HG02763 (cell line): ENCODE measurements around the gene STK35.

Experiments used
- ATAC-seq: cut with Tn5 transposase; IDR thresholded peaks from one replicate; pipeline ENCODE4 v1.9.1; 2021; ENCODE audit warnings: mild to moderate bottlenecking, moderate library complexity; ENCODE audit not compliant: unreplicated experiment

The STK35 gene

GRCh38 chr20:2103461-2104153 lies 2.0 kb downstream of the STK35 start:
- no peak for ATAC-seq

DNA sequence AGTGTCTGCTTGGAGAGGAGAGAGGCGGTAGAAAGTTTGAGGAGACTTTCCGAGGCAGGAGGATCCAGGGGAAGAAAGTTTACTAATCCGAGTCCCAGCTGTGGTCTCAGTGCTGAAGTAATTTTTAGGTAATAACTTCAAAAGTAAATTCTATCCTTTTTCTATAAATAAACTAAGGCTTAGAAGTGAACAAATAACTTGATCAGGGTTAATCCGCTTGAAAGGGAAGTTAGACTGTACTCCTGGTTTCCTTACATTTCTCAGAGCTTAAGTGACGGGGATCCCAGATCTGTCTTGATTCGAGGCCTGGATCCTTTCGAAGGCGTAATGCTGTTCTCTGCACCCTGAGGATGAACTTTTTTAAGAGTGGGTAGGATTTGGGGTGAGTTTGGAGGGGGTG lies 2.6 kb downstream of the STK35 start:
- no peak for ATAC-seq

DNA sequence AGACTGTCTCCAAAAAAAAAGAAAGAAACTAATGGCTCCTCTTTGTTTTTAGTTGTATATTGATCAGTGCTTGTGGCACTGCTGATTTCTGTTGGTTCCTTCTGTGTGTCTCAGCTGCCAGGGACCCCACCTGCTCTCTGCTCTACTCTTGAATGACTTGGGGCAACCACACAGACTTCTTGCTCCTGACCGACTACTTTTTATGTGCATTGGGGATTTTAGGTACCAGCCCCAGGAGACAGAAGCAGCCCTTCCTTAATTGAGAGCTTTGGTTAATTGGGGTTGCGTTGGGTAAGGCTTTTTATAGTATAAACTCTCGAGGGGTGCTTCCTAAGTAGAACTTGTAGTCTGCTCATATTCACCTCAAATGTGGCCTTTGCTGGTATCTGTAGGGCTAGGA lies 6.9 kb downstream of the STK35 start:
- ATAC-seq = no peak

DNA sequence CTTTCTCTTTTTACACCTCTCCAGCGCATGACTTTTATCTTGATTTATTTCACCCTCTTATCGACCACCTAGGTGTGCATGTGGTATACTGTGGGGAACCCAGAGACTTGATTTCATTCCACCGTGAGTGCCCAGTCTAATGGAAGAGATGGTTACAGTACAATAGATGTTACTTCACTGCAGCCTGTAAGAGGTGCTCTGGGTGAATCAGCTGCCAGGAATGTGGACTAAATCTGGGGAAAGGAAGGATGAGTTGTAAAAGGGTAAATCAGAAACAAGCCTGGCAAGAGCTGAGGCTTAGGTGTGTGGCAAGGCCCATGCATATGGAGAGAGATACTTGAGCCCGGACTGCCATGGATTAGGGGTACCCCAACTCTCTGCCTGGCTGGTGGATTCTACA lies 7.4 kb downstream of the STK35 start:
- no peak for ATAC-seq

- ATAC-seq = no peak
Measured at GRCh38 chr20:2109425-2110210, 8.0 kb downstream of the STK35 start.

- no peak for ATAC-seq
Measured at GRCh38 chr20:2112910-2113309, 11.3 kb downstream of the STK35 start.

DNA sequence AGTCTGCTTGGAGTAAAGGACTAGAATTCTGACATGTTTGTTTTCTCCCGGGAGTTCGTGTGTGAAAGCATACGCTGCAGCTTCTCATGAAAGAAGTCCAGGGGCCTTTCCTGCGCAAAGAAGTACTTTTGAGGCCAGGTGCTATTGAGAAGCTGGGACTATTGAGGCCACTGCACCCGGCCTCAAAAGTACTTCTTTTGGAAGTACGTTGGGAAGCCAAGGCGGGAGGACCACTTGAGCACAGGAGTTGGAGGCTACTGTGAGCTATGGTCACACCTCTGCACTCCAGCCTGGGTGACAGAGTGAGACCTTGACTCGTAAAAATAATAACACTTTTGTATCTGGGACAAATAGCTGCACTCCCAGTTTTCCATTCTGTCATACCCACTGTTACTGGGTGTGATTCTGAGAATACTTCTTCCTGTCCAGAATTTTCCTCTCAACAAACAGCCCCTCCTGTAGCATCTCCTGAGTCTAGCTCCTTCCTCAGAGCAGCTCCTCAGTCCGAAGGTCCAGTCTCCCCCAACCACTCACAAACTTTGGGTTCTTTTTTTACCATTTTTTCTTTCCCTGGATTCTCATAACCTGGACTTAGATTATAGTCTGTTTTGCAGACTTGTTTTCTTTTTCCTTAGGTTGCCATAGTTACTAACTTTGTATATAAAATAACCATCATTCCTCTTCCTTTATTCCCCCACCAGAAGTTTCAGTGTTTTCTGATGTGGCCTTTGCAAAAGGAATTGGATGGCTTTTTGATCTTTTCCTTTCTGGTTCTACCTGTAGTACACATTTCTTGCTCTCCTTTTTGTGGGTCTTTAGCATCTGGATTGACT lies 12.7 kb downstream of the STK35 start:
- ATAC-seq = no peak

DNA sequence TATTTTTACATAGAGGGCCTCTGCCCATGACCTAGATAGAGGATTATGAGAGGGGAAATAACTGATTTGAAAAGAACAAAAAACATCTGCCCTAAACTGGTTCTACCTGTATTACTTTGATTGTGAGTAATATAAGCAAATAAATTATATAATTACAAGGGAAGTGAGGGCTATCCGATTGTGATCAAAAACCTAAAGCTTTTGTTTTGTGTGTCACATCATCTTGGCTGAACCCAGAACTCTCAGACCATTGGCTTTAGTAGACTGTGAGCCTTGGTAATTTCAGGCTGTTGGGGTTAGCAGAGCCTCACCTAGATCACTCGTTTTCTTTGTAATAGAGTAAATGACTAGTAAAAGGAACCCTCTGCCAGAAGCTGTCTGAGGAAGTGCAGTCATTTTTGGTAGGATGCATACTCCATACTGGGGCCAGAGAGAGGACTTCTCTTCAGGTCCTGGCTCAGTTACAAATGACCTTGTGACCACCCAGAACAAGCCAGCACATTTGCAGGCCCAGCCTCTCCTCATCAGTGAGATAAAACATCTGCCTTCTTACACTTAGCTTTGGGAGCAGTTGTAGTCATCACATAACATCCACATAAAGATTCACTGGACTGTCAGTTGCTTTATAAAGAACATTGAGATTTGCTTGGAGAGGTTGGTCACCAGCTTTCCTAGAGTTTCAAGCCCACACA lies 13.5 kb downstream of the STK35 start:
- no peak for ATAC-seq

DNA sequence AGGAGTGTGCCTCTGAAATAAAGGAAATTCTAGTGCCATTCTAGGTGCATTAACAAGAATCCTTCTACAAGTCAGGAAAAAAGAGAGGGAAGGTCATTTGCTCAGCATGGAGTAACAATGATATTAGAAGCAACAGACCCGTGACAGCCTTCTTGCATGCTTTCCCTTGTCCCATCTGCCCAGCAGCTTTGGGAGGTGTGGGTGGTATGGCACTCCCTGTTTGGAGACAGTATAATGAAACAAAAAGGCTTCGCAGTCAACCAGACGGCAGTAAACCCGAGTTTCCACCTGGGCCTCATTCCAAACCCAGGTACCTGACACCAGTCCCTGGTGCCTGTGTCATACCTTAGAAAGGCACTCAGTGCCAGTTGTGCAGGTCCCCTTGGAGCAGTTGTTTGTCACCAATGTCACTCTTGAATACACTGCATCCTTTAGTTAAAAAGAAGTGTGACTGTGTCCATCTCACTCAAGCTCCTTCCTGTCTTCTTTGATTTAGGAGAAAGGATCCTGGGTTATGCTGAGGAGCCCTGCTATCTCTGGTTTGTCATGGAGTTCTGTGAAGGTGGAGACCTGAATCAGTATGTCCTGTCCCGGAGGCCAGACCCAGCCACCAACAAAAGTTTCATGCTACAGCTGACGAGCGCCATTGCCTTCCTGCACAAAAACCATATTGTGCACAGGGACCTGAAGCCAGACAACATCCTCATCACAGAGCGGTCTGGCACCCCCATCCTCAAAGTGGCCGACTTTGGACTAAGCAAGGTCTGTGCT lies 14.7 kb downstream of the STK35 start:
- ATAC-seq = no peak

DNA sequence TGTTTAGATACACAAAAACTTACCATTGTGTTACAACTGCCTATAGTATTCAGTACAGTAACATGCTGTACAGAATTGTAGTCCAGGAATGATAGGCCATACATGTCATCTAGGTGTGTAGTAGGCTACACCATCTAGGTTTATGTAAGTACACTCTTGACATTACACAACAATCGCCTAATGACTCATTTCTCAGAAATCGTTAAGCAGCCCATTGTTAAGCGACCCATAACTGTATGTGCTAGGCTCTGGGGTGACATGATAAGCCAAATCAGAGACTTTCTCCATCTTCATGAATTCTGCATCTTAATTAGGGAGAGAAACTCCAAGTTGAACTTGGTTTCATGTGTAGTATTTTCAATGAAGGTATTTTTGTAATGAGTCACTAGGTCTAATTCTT lies 17.2 kb downstream of the STK35 start:
- ATAC-seq = no peak

DNA sequence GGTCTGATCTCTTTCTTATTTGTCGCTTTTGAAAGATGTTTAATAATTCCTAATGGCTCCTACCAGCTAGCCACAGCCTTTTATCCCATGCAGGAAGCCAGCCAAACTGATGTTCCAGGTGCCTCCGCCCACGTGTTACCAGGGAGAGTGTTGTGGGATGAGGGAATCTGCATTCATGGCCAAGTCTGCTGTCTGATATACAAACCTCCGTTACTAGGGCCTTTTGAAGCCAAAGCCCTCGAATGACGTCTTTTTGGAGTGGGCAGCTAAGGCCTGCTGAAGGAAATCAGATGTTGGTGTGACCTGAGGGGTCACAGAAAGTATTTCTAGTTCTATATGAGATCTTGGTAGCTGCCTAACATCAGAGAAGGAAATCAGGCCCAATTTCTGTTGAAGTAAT lies 21.3 kb downstream of the STK35 start:
- ATAC-seq = no peak

GRCh38 chr20:2123720-2124119 lies 22.1 kb downstream of the STK35 start:
- ATAC-seq = no peak

DNA sequence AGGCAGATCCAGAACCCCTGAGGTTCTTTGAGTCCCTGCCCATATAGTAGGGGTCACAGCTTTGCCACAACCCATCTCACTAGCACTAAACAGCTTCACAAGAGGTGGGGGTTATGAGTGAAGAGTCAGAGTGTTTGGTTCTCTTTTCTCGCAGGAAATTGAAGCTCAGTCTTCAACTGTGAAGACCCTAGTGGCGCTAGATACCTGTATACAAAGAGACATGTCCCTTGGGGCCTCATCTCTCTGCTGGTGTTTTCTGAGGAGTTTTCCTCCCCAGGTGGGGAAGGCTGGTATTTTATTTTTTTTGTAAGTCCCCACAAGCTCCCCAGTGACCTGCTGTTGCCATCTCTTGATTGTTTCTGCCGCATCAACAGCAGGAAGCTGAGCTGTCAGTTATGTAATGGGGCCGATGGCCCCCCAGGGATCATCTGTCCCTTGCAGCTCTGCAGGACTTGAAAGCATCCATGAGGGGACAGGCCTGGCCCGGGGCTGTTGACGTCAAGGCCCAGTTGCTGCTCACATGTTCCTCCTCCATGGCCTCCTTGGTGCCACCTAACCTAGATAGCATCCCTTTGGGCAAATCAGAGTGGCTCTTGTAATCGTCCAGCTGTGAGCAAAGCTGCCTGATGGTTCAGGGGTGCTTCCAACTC lies 23.1 kb downstream of the STK35 start:
- no peak for ATAC-seq

DNA sequence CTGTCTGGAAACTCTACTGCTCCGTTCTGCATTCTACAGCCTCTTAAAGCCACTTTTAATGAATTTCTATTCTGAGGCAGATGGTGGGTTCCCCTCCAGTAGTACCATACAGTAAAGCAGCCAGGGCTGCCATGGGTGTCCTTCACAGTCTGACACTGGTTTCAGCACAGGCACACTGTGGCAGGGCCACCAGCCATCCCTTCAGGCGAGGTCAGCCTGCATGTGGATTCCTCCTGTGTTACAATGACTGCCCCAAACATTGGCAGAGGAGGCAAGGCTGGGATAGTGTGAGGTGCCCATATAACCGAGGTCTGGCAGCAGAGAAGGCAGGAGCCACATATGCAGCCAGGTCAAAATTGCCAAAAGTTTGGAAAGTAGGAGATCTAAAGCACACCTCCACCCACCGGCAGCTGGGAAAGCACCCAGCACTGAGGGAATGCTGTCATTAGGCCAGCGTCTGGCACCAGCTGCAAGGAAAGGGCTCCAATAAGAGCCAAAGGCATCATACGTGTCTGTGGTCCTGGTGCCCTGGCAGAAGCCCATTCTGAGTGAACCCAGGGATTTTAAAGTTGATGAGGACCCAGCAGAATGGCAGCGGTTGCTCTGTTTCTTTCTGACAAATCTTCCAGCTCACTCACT lies 24.0 kb downstream of the STK35 start:
- no peak for ATAC-seq

DNA sequence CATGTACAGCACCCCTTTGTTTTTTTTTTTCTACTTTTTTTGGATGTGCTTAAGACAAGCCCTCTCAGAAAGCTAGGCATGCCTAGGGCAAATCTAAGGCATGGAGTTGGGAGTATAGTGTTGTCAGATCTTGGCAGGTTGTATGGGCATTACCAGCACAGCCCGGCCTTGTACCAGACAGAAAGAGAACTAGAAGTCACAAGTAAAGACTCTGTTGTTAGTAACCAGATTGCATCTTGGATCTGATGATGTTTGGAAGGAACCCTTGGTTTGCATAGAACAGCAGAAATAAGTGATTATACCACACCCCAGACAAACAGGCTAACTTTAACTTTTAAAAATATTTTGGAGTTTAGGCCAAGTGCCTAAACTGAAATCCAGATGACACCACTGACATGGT lies 25.6 kb downstream of the STK35 start:
- no peak for ATAC-seq

GRCh38 chr20:2128542-2128941 lies 26.9 kb downstream of the STK35 start:
- no peak for ATAC-seq

- no peak for ATAC-seq
Measured at GRCh38 chr20:2130062-2130591, 28.5 kb downstream of the STK35 start.

- no peak for ATAC-seq
Measured at GRCh38 chr20:2130683-2131082, 29.1 kb downstream of the STK35 start.

DNA sequence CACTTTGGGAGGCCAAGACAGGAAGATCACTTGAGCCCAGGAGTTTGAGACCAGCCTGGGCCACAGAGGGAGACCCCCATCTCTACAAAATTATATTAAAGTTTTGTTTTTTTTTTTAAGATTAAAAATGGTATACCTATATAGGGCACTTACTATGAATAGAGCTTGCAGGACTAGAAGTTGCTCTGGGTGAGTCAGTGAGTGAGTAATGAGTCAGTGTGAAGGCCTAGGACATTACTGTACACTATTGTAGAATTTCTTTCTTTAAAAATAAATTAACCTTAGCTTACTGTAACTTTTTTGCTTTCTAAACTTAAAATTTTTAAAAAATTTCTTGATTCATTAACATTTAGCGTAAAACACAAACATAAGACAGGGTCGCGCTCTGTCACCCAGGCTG lies 29.7 kb downstream of the STK35 start:
- no peak for ATAC-seq
